ENCODE measurements around the gene CDK2AP2. TPM values are rescaled to one million over a fixed set of nuclear protein-coding genes. Genes with fewer than 3 reads are reported as not detected.

CDK2AP2 gene
- total and polyA plus RNA-seq, 2 of the 8 experiments (the other 6 are each of a cell fraction or from before 2014, with no cell fraction given) = 49.6 to 65.1 TPM

DNA sequence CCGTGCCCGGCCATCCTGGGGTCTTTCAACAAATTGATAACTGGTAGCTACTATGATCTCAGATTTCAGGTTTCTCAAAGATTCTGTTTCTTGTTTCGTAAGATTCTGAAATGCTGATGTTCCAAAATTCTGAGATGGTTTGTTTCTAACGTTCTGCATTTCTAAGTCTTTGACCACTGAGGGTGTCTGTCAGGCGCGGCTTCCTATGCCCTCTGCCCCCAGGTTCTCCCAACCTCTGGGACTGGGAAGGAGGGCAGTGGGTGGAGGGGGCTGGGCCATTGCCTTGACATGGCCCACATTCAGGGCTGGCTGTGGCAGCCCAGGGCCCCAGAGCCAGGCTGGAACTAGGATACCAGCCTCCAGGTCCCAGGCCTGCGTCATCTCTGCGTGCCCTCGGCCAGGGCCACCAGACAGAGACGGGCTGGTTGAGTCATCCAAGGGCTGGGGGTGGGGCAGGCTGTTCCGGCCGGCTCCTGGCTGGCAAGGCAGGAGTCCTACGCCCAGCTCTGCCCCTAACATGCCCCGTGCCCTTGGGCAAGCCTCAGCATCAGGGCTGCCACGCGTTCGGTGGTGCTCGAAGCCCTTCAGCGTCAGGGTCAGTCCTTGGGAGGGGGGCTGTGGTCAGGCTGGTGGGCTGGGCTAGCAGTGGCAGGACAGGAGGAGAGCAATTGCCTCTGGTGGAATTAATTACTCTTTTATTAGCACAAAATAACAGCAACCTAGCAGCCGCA is 44.1 kb downstream of the CDK2AP2 start (continued):
- TF ChIP-seq RNF2 (IDR thresholded peaks at IDR 0.05; ENCODE audit: borderline replicate concordance, low read depth, low read length, missing control alignments, poor library complexity, severe bottlenecking) = no peak
- TF ChIP-seq, protein P1, sequence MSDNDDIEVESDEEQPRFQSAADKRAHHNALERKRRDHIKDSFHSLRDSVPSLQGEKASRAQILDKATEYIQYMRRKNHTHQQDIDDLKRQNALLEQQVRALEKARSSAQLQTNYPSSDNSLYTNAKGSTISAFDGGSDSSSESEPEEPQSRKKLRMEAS (IDR thresholded peaks at IDR 0.05) = no peak
- TF ChIP-seq CTBP2 (IDR thresholded peaks at IDR 0.05; ENCODE audit: borderline replicate concordance, insufficient read depth, insufficient read length, low read length) = no peak
- no peak for TF ChIP-seq TEAD4 (IDR thresholded peaks at IDR 0.05; ENCODE audit: low read depth, low read length)
- TF ChIP-seq EP300 (IDR thresholded peaks at IDR 0.05; ENCODE audit: borderline replicate concordance in 1 of 2, low read depth in 2 of 2, low read length in 2 of 2) = no peak
- TF ChIP-seq YY1 (IDR thresholded peaks at IDR 0.05; ENCODE audit: low read depth, low read length) = no peak
- TF ChIP-seq SIRT6 (IDR thresholded peaks at IDR 0.05; ENCODE audit: low read length) = no peak
- no peak for TF ChIP-seq FOSL1 (IDR thresholded peaks at IDR 0.05; ENCODE audit: insufficient read depth, low read depth, low read length)
- TF ChIP-seq ZNF274 (IDR thresholded peaks at IDR 0.05; ENCODE audit: borderline replicate concordance, extremely low read depth, low read length) = no peak
- no peak for TF ChIP-seq SRF (IDR thresholded peaks at IDR 0.05; ENCODE audit: low read depth, low read length)
